Smooth muscle cell (in vitro differentiated cells): ENCODE measurements around the gene NR2C2. TPM values are rescaled to one million over a fixed set of nuclear protein-coding genes. Genes with fewer than 3 reads are reported as not detected.
A peak's percentile ranks its signal among the peaks of the same experiment; 100 is the strongest.

ENCODE experiments used
- DNase-seq: peaks from one replicate; lab custom pipeline; 2025; ENCODE audit not compliant: unreplicated experiment; lab: John Stamatoyannopoulos, UW
- H2AFZ ChIP-seq: fragments of 200-600 bp; sonication (generic); 2 replicates; pipeline ENCODE4 v1.6.0; 2016; ENCODE audit warnings: antibody characterized with exemption, low read depth, mild to moderate bottlenecking
- H3F3A ChIP-seq: fragments of 200-600 bp; sonication (generic); 2 replicates; pipeline ENCODE4 v1.6.0; 2017; ENCODE audit warnings: antibody characterized with exemption, low read depth
- H3K27ac ChIP-seq: fragments of 200-600 bp; sonication (generic); 2 replicates; pipeline ENCODE4 v1.5.1; 2016; ENCODE audit warnings: low read depth, mild to moderate bottlenecking
- H3K27me3 ChIP-seq: fragments of 200-600 bp; sonication (generic); 2 replicates; pipeline ENCODE4 v1.6.1; 2016; ENCODE audit warnings: low read depth, mild to moderate bottlenecking
- H3K36me3 ChIP-seq: fragments of 200-600 bp; sonication (generic); 2 replicates; pipeline ENCODE4 v1.5.1; 2016; ENCODE audit warnings: low read depth
- H3K4me1 ChIP-seq: fragments of 200-600 bp; sonication (generic); 2 replicates; pipeline ENCODE4 v1.5.1; 2016; ENCODE audit warnings: low read depth
- H3K4me2 ChIP-seq: fragments of 200-600 bp; sonication (generic); 2 replicates; pipeline ENCODE4 v1.6.0; 2016; ENCODE audit warnings: mild to moderate bottlenecking
- H3K4me3 ChIP-seq: fragments of 200-600 bp; sonication (generic); 2 replicates; pipeline ENCODE4 v1.5.1; 2016; ENCODE audit warnings: mild to moderate bottlenecking
- H3K79me2 ChIP-seq: fragments of 200-600 bp; sonication (generic); 2 replicates; pipeline ENCODE4 v1.6.0; 2016; ENCODE audit warnings: low read depth, mild to moderate bottlenecking
- H3K9ac ChIP-seq: fragments of 200-600 bp; sonication (generic); 2 replicates; pipeline ENCODE4 v1.6.0; 2016; ENCODE audit warnings: low read depth
- H3K9me3 ChIP-seq: fragments of 200-600 bp; sonication (generic); replicated peaks from 2 replicates; pipeline ENCODE4 v1.5.1; 2016; ENCODE audit warnings: low read depth
- H4K20me1 ChIP-seq: fragments of 200-600 bp; sonication (generic); 2 replicates; pipeline ENCODE4 v1.6.0; 2016; ENCODE audit warnings: low read depth
- WGBS: methylation state at CpG from one replicate; pipeline ENCODE4 v1.1.7; 2016; ENCODE audit warnings: low lambda C conversion rate; 5-methylcytosine and 5-hydroxymethylcytosine counted together
- polyA plus RNA-seq: library from polyadenylated mRNA; unstranded; fragments of >200 nt; fragmentation: Nextera tagmentation; extraction: Ambion mirVana; gene quantifications from 2 replicates; pipeline ENCODE4 v1.2.1, GENCODE V29; 2016
- total RNA-seq: library from RNA; depleted of rRNA; stranded (reverse); fragments of >200 nt; gene quantifications from 2 replicates; pipeline ENCODE4 v1.2.3, GENCODE V29; 2014
- TF ChIP-seq, protein P1 (sequence below): fragments of 200-600 bp; sonication (generic); IDR thresholded peaks from 2 replicates; pipeline ENCODE4 v1.5.1; 2017; ENCODE audit warnings: borderline replicate concordance, mild to moderate bottlenecking, antibody characterized with exemption; ENCODE audit not compliant: insufficient read depth, poor library complexity, severe bottlenecking

Gene NR2C2
- total and polyA plus RNA-seq, 2 experiments from 2014 or later: 11.6 to 28.5 TPM

DNA sequence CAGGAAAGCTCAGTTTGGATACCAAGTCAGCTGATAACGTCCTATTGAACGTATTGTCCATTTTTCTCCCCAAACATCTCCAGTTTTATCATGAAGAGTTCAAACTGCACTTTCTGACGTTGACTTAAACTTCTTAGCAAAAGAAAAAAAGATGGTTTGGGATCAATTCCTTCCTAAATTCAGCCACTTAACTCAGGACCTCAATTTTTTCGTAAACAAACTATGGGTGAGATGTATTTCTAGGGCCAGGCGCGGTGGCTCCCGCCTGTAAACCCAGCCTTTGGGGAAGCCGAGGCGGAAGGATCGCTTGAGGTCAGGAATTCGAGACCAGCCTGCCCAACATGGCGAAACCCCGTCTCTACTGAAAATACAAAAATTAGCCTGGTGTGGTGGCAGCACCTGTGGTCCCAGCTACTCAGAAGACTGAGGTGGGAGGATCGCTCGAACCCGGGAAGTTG, 118.2 kb downstream of the NR2C2 start:
- Histone ChIP-seq H3K27ac (no peak overlapping the region), H3K4me1 (peaks cover 10% of the 10 kb centered on the region), H3K9me3 (no peaks in the 10 kb centered on the region), H2AFZ (peak overlapping the region; percentile 85), H3K27me3 (no peaks in the 10 kb centered on the region), H3K4me3 (peak overlapping the region; percentile 87), H3K79me2 (peaks cover 21% of the 10 kb centered on the region), H3K4me2 (peak overlapping the region; percentile 97), H3F3A (no peaks in the 10 kb centered on the region), H3K9ac (no peak overlapping the region), H4K20me1 (peaks cover 6% of the 10 kb centered on the region), H3K36me3 (no peaks in the 10 kb centered on the region)
- TF ChIP-seq, protein P1, sequence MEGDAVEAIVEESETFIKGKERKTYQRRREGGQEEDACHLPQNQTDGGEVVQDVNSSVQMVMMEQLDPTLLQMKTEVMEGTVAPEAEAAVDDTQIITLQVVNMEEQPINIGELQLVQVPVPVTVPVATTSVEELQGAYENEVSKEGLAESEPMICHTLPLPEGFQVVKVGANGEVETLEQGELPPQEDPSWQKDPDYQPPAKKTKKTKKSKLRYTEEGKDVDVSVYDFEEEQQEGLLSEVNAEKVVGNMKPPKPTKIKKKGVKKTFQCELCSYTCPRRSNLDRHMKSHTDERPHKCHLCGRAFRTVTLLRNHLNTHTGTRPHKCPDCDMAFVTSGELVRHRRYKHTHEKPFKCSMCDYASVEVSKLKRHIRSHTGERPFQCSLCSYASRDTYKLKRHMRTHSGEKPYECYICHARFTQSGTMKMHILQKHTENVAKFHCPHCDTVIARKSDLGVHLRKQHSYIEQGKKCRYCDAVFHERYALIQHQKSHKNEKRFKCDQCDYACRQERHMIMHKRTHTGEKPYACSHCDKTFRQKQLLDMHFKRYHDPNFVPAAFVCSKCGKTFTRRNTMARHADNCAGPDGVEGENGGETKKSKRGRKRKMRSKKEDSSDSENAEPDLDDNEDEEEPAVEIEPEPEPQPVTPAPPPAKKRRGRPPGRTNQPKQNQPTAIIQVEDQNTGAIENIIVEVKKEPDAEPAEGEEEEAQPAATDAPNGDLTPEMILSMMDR: no peak
- DNase-seq: no peak
- 61% methylated on average over 16 of the region's 16 CpGs for WGBS

DNA sequence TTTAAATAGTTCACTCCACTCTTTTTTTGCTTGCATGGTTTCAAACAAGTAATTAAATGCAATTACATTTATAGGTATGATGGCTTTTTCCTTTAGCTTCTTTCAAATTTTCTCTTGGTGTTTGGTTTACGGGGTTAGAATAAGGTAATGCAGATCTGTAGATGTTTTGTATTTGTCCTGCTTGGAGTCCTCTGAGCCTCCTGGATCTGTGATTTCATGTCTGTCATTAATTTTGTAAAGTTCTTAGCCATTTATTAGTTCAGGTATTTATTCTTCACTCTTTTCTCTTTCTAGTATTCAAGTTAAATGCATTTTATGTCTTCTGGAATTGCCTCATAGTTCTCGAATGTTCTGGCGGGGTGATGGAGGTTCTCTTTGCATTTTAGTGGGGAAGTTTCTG, 119.1 kb downstream of the NR2C2 start:
- no peak overlapping the region for H3K4me2 ChIP-seq
- TF ChIP-seq, protein P1: no peak
- WGBS: 96% methylated on average over 3 of the region's 3 CpGs

DNA sequence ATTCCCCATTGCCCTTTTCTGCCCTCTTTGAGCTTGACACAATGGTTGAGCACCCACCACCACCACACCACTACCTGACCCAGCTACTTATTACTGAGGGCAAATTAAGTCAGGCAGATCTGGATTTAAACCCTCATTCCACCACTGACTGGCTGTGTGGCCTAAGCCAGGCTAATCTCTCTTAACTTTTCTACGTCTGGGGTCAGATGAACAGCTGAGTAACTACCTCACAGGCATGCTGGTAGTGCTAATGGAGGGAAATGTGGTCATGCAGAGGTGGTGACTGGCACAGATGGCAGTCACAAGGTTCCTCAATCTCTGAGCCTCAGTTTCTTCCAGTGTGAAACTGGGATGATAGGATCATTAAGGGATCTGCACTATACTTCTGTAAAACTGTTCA, 122.1 kb downstream of the NR2C2 start:
- Histone ChIP-seq H3F3A (no peaks in the 10 kb centered on the region), H3K79me2 (peaks cover 5% of the 10 kb centered on the region), H3K4me1 (no peaks in the 10 kb centered on the region), H3K9ac (no peak overlapping the region), H3K4me3 (no peak overlapping the region), H3K4me2 (no peak overlapping the region), H3K9me3 (no peaks in the 10 kb centered on the region), H4K20me1 (no peaks in the 10 kb centered on the region), H3K36me3 (no peaks in the 10 kb centered on the region), H3K27me3 (no peaks in the 10 kb centered on the region), H2AFZ (no peak overlapping the region), H3K27ac (no peak overlapping the region)
- TF ChIP-seq, protein P1: no peak
- WGBS: 21% methylated on average over 1 of the region's 1 CpG
- DNase-seq: no peak

More for the DNA sequence above, 119.1 kb downstream of the NR2C2 start:
- no peaks in the 10 kb centered on the region for H3F3A ChIP-seq
- peaks cover 6% of the 10 kb centered on the region for H4K20me1 ChIP-seq
- H3K27ac ChIP-seq: no peak overlapping the region
- no peak overlapping the region for H3K4me3 ChIP-seq
- H3K79me2 ChIP-seq: peaks cover 21% of the 10 kb centered on the region
- H3K9me3 ChIP-seq: no peaks in the 10 kb centered on the region
- no peak for DNase-seq
- H3K4me1 ChIP-seq: peaks cover 10% of the 10 kb centered on the region
- H2AFZ ChIP-seq: no peak overlapping the region
- no peaks in the 10 kb centered on the region for H3K27me3 ChIP-seq
- no peaks in the 10 kb centered on the region for H3K36me3 ChIP-seq
- H3K9ac ChIP-seq: no peak overlapping the region

DNA sequence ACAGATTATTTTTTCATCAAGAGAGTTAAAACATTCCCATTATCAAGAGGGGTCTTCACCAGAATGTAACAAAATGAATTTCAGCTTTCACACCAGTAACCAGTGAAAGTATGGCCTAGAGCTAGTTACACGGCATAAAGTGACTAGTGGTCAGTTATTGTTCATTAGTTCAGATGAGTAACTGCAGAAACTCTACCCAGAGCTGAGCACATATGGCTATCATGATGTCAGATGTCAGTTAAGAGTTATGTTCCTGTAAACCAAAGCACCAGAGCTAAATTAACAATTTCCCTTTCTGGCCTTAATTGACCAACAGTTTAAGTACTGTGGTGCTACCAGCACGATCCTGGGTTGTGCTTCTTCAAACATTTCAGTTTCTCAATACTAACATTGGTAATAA, 124.3 kb downstream of the NR2C2 start:
- H3K4me1 ChIP-seq: no peaks in the 10 kb centered on the region
- DNase-seq: no peak

More for the DNA sequence above, 124.3 kb downstream of the NR2C2 start:
- Histone ChIP-seq H3K9me3 (no peaks in the 10 kb centered on the region), H3F3A (no peaks in the 10 kb centered on the region), H2AFZ (no peak overlapping the region), H3K9ac (no peak overlapping the region), H3K4me3 (no peak overlapping the region), H3K27me3 (no peaks in the 10 kb centered on the region), H4K20me1 (no peaks in the 10 kb centered on the region), H3K27ac (no peak overlapping the region), H3K36me3 (peaks cover 6% of the 10 kb centered on the region), H3K79me2 (no peaks in the 10 kb centered on the region), H3K4me2 (no peak overlapping the region)
- 89% methylated on average over 2 of the region's 2 CpGs for WGBS
- TF ChIP-seq, protein P1: no peak
